Measurements from ENCODE around the gene STPG1.

DNA sequence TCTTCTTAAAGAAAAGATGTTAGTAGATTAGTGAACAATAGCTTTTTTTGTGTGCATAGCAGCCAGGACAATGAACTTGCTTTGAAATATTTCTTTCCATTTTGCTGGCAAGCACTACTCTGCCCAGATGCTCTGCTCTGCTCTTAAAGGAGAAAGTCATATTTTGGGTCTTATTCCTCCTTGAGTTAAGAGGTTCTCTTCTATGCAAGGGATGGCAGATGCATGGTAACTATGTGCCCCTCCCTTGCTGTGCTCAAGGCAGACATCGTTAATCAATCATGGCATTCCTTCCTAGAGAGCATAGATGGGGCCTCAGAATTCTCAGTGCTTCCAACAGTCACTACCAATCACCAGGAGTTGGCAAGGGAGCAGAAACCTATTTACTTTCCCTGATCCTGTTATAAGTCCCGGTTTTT is 29.7 kb upstream of the STPG1 start:
- TF ChIP-seq, protein P1, sequence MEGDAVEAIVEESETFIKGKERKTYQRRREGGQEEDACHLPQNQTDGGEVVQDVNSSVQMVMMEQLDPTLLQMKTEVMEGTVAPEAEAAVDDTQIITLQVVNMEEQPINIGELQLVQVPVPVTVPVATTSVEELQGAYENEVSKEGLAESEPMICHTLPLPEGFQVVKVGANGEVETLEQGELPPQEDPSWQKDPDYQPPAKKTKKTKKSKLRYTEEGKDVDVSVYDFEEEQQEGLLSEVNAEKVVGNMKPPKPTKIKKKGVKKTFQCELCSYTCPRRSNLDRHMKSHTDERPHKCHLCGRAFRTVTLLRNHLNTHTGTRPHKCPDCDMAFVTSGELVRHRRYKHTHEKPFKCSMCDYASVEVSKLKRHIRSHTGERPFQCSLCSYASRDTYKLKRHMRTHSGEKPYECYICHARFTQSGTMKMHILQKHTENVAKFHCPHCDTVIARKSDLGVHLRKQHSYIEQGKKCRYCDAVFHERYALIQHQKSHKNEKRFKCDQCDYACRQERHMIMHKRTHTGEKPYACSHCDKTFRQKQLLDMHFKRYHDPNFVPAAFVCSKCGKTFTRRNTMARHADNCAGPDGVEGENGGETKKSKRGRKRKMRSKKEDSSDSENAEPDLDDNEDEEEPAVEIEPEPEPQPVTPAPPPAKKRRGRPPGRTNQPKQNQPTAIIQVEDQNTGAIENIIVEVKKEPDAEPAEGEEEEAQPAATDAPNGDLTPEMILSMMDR (IDR thresholded peaks at IDR 0.05), result no peak
- TF ChIP-seq POLR2A (IDR thresholded peaks at IDR 0.05) (no peak), POLR2AphosphoS5 (IDR thresholded peaks at IDR 0.05) (no peak)

All from upper lobe of left lung (tissue), 4 donors.